ENCODE measurements around the gene AIG1.
"Not testable (repeated sequence)": the region's sequence is repeated elsewhere in the genome, so short reads cannot be mapped to it uniquely, and the experiment has no call there.

Gene AIG1

DNA sequence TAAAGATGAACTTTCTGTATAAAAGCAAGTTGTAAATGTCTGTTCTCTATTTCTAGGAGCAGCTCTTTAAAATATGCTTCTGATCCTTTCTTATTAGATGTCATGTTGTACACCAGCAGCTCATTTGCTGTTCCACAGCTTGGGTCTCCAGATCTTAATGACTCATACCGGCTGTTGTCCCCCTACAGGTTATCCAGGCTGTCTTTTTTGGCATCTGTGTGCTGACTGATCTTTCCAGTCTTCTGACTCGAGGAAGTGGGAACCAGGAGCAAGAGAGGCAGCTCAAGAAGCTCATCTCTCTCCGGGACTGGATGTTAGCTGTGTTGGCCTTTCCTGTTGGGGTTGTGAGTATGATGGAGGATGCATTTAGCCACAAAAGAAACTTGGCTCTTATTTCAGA is 76.0 kb downstream of the AIG1 start:
- TF ChIP-seq, protein P1, sequence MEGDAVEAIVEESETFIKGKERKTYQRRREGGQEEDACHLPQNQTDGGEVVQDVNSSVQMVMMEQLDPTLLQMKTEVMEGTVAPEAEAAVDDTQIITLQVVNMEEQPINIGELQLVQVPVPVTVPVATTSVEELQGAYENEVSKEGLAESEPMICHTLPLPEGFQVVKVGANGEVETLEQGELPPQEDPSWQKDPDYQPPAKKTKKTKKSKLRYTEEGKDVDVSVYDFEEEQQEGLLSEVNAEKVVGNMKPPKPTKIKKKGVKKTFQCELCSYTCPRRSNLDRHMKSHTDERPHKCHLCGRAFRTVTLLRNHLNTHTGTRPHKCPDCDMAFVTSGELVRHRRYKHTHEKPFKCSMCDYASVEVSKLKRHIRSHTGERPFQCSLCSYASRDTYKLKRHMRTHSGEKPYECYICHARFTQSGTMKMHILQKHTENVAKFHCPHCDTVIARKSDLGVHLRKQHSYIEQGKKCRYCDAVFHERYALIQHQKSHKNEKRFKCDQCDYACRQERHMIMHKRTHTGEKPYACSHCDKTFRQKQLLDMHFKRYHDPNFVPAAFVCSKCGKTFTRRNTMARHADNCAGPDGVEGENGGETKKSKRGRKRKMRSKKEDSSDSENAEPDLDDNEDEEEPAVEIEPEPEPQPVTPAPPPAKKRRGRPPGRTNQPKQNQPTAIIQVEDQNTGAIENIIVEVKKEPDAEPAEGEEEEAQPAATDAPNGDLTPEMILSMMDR (IDR thresholded peaks at IDR 0.05; ENCODE audit: low read depth, low read length): no peak
- no peak overlapping the region for H3K4me3 ChIP-seq (ENCODE audit: low read depth, low read length)
- no peak for DNase-seq (ENCODE audit: low read depth, low spot score)
- in situ Hi-C loops (cut with HindIII; ENCODE audit: low sequenced_read_pairs): no loop called here

DNA sequence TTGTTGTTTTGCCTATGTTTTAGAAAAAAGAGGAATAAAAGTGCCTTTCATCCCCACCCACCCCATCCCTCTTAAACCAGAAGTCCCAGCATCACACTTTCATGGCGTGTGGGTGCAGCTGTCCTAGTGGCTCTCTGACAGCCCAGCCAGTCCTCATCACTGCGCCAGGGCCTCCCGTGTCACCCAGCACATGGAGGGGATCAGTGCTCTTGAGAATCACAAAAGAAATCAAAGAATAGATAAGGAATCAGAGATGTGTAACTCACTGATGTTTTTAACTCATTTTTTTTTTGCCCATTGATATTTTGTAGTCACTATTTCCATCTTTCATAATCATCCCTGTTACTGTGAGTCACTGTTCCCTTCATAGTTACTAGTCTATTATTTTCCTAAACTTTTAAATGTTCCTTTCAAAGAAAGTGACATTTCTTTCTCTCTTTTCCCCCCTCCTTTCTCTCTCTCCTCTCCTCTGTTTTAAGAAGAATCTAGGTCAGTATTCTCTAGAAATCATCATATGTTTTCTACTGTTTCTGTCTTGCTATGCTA is 78.6 kb downstream of the AIG1 start:
- DNase-seq (ENCODE audit: low read depth, low spot score): no peak
- in situ Hi-C loops (cut with HindIII; ENCODE audit: low sequenced_read_pairs): no loop called here
- no peak overlapping the region for H3K4me3 ChIP-seq (ENCODE audit: low read depth, low read length)
- TF ChIP-seq, protein P1 (IDR thresholded peaks at IDR 0.05; ENCODE audit: low read depth, low read length): no peak

DNA sequence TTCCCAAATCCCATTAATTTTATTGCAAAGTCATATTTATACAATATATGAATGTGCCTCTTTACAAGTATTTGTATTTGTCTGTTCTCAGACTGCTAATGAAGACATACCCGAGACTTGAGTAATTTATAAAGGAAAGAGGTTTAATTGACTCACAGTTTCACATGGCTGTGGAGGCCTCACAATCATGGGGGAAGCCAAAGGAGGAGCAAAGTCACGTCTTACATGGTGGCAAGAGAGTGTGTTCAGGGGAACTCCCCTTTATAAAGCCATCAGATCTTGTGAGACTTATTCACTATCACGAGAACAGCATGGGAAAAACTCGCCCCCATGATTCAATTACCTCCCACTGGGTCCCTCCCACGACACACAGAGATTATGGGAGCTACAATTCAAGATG is 79.2 kb downstream of the AIG1 start:
- H3K4me3 ChIP-seq (ENCODE audit: low read depth, low read length); in situ Hi-C loops (cut with HindIII; ENCODE audit: low sequenced_read_pairs); DNase-seq (ENCODE audit: low read depth, low spot score): not testable (repeated sequence)

DNA sequence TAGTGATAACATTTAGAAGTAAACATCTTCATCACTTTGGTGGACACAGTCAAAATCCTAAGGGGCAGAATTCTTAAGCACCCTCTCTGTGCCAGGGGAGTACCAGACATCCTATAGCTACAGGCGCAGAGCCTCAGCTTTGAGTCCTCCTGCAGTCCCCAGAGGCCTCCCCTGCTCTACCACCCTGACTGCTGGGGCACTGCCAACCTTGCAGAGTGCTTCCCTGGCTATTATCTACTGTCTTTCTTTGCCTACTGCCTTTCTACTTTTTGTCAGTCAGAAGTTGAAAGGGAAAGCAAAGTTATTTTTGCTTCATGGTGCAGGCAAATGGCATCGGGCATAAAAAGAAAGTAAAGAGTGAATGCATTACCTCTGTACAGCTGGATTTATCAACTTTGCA is 80.1 kb downstream of the AIG1 start:
- no peak overlapping the region for H3K4me3 ChIP-seq (ENCODE audit: low read depth, low read length)
- TF ChIP-seq, protein P1 (IDR thresholded peaks at IDR 0.05; ENCODE audit: low read depth, low read length): no peak
- in situ Hi-C loops (cut with HindIII; ENCODE audit: low sequenced_read_pairs): no loop called here

DNA sequence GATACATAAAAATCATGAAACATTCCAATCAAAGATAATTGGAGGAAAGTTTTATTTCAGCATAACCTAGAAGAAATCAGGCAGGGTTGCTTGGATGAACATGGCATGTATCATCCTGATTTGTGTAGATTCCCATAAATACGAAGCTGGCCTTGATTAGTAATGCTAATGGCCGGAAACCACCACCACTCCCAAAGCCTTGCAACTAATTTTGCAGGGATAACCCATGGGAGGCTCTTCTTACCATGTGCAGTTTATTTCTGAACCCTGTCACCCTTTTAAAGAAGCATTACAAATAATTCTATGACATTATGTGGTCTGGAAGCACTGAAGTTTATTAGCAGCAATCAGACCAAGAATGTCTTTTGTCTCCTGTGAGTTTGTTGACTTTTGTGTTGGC is 80.8 kb downstream of the AIG1 start:
- in situ Hi-C loops (cut with HindIII; ENCODE audit: low sequenced_read_pairs): no loop called here
- TF ChIP-seq, protein P1 (IDR thresholded peaks at IDR 0.05; ENCODE audit: low read depth, low read length): no peak
- no peak overlapping the region for H3K4me3 ChIP-seq (ENCODE audit: low read depth, low read length)
- no peak for DNase-seq (ENCODE audit: low read depth, low spot score)

More for the DNA sequence above, 80.1 kb downstream of the AIG1 start:
- no peak for DNase-seq (ENCODE audit: low read depth, low spot score)

DNA sequence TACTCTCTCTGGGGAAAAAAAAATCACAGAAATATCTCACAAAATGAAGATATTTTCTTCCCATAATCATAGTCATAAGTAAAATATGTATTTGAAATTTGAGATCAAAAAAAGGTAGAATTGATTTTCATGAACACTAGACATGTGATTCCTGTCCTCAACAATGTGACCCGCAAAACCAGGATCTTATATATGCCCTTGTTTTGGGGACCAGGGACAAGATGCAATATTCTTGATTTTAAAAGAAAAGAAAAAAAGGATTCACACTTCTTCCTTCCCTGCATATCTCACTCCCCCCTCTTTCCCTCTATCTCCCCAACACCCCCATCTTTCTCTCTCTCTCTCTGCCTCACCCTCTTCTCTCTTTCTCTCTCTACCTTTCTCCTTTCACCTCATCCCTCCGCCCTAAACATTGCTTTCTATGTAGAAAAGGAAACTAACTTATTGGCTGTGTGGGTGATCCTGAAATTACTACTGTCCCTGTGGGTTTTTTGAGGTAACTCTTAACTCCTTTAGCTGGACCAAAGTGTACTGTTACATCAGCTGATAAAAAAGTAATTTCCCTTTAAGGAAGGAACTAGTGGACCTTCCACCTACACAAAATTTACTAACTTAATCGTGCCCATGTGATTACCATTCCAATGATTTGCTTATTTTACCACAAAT is 85.6 kb downstream of the AIG1 start:
- no peak for DNase-seq (ENCODE audit: low read depth, low spot score)
- TF ChIP-seq, protein P1 (IDR thresholded peaks at IDR 0.05; ENCODE audit: low read depth, low read length): no peak
- in situ Hi-C loops (cut with HindIII; ENCODE audit: low sequenced_read_pairs): no loop called here

DNA sequence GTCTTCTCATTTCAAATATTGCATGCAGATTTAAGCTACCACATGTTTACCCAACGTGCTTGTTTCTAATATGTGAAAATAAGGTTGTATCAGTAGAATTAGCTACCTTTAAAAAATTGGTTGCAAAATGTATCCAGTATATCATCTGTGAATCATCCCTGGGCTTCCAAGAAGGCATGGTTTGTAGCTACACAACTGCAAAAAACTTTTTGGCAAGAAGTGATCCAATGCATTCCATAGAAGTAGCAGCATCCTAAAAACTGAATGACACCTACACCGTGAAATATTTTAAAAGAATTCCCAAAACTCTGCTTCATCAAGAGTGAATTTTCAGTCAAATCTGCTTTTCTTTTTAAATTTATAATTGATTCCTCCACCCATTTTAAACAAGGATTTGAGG is 89.1 kb downstream of the AIG1 start:
- no peak for DNase-seq (ENCODE audit: low read depth, low spot score)
- in situ Hi-C loops (cut with HindIII; ENCODE audit: low sequenced_read_pairs): no loop called here
- TF ChIP-seq, protein P1 (IDR thresholded peaks at IDR 0.05; ENCODE audit: low read depth, low read length): no peak
- H3K4me3 ChIP-seq (ENCODE audit: low read depth, low read length): no peak overlapping the region

More for the DNA sequence above, 85.6 kb downstream of the AIG1 start:
- no peak overlapping the region for H3K4me3 ChIP-seq (ENCODE audit: low read depth, low read length)
